ENCODE results near the gene SNED1. TPM values are rescaled to one million over a fixed set of nuclear protein-coding genes. Genes with fewer than 3 reads are reported as not detected.

SNED1 gene
- total RNA-seq, 2 donors from 2014 or later, result 9.4 to 10.1 TPM

DNA sequence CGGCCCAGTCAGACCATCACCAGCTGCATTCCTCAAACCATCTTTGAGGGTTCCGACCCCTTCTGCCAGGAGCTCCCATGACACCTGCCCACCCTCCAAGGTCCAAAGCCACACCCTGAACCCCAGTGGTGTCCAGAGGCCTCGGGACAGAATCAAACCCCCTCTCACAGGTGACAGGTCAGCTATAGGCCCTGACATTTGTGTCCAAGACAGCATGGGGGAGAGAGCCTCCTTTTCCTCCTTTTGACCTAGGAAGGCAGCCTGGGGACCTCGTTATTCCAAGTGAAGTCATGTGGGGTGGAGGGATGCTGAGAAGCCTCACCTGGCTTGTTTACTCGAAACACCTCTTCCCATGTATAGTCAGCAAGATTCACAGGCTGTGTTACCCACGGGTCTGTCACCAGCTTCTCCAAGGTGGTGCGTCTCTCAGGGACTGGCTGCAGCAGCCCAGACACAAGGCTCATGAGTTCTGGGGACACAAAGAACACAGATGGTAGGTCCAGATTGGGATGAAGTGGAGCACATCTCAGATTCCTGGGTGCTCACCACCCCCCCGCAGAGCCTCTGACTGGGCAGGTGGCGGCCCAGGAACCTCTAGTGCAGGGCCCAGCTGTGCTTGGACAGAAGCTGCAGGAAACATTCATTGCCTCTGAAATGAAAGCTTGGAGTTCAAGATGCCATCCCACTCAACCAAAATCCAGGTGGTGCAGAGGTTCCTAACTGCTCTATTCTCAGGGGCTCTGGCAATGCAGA, 108.8 kb downstream of the SNED1 start:
- intact Hi-C loops (cut with DNase I, micrococcal nuclease), result no loop called here
- no peak for ATAC-seq
- no peak for DNase-seq

GRCh38 chr2:241108271-241109209, 110.1 kb downstream of the SNED1 start:
- intact Hi-C loops (cut with DNase I, micrococcal nuclease), result no loop called here
- ATAC-seq (no peak), DNase-seq (no peak)

DNA sequence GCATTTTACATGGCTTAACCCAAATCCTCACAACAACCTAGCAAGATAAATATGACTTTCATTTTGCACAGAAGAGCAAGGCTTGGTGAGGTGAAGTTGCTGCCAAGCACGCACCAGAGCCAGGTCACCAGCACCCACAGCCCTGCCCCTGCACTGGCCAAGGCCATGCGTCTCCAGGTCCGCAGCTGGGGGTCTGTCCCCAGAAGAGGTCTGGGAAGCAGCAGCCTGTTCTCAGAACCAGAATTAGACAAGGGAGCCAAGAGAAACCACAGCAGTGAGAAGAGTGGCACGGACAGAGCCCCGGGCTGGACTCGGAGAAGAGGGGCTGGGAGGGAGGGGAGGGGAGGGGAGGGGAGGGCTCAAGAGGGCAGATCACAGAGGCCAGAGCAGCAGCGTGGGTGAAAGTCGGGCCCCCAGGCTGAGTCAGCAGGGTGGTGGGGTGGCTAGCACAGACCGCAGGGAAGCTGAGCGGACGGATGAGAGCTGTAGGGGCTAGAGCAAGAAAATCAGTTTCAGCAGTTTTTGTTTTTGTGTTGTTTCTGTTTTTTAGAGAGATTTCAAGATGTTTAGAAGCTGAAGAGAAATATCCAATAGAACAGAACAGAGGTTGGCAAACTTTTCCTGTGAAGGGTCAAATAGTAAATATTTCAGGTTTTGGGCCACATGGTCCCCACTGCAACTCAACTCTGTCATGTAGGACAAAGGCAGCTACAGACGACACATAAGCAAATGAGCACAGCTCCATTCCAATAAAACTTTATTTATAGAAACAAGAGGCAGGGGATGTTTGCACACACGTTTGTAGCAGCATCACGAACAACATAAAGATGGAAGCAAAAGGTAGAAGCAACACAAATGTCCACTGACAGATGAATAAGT, 111.0 kb downstream of the SNED1 start:
- intact Hi-C loops (cut with DNase I, micrococcal nuclease), result no loop called here
- DNase-seq (no peak), ATAC-seq (no peak)

DNA sequence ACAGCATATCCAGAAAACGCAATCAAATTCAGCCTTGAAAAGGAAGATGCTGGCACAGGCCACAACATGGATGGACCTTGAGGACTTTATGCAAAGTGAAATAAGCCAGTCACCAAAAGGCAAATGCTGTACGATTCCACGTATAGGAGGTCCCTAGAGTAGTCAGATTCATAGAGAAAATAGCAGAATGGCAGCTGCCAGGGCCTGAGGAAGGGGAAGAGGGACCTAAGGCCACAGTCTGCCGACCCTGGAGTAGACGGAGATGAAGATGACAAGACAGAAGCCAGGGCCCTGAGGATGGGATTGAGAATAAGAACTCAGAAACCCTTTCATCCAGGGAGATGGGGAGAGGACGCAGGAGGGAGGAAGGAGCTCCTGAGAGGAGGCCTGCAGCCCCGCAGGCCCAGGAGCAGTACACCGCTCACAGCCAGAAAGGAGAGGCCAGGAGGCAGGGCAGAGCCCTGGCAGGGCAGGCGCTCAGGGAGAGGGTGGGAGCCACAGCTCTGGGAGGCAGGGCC, 111.7 kb downstream of the SNED1 start:
- DNase-seq (no peak), ATAC-seq (no peak)
- intact Hi-C loops (cut with DNase I, micrococcal nuclease), result no loop called here

GRCh38 chr2:241110607-241111439, 112.4 kb downstream of the SNED1 start:
- ATAC-seq, result peak; percentile 20
- intact Hi-C loops (cut with DNase I, micrococcal nuclease), result no loop called here
- no peak for DNase-seq

DNA sequence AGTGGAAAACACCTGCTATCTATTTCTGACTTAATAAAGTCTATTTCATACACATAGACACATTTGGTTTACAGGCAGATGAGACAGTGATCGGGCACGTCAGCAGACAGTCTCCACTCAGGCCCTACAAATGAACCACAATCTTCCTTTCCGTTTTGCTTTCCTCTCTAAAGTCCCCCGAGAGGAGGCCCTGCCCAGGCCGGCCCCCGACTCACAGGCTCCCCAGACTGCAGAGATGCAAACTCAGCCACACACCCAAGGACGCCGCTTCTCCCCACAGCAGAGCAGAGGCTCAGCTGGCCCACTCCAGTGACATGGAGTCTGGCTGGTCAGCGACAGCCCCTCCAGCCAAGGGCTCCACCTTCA, 113.0 kb downstream of the SNED1 start:
- no peak for ATAC-seq
- intact Hi-C loops (cut with DNase I, micrococcal nuclease), result no loop called here

DNA sequence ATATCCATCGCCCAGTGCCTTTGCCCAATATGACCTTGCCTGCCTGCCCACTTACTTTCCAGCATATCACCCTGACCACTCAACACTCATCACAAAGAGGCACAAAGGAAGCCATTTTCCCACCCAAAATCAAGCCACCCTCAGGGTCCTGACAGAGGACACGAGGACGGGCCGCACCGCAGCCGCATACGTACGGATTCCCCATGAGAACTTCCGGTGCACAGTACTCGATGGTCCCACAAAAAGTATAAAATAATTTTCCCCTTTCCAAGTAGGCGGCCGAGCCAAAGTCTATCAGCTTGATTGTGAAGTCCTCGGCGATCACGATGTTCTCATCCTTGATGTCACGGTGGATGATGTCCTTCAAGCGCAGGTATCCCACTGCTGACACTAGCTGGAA, 113.6 kb downstream of the SNED1 start:
- ATAC-seq (no peak), DNase-seq (no peak)
- intact Hi-C loops (cut with DNase I, micrococcal nuclease), result no loop called here

More for the DNA sequence above, 113.0 kb downstream of the SNED1 start:
- no peak for DNase-seq

- intact Hi-C loops (cut with DNase I, micrococcal nuclease), result no loop called here
- ATAC-seq, result no peak
- no peak for DNase-seq
These were observed 114.2 kb downstream of the SNED1 start for GRCh38 chr2:241112592-241112991.

GRCh38 chr2:241114836-241115235, 116.4 kb downstream of the SNED1 start:
- intact Hi-C loops (cut with DNase I, micrococcal nuclease), result no loop called here
- DNase-seq, result no peak
- no peak for ATAC-seq

DNA sequence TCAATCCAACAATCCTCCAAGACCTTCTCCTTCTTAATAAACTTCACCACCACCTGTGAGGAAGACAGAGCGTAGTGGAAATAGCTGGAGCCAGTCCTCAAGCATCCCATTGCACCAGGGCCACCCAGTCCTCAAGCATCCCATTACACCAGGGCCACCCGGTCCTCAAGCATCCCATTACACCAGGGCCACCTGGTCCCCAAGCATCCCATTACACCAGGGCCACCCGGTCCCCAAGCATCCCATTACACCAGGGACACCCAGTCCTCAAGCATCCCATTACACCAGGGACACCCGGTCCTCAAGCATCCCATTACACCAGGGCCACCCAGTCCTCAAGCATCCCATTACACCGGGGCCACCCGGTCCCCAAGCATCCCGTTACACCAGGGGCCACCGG, 116.9 kb downstream of the SNED1 start:
- ATAC-seq (no peak), DNase-seq (no peak)
- intact Hi-C loops (cut with DNase I, micrococcal nuclease), result no loop called here

GRCh38 chr2:241116606-241117560, 118.5 kb downstream of the SNED1 start:
- intact Hi-C loops (cut with DNase I, micrococcal nuclease), result no loop called here
- DNase-seq, result no peak
- ATAC-seq, result no peak

GRCh38 chr2:241118737-241119505, 120.5 kb downstream of the SNED1 start:
- intact Hi-C loops (cut with DNase I, micrococcal nuclease), result no loop called here
- ATAC-seq, result no peak
- no peak for DNase-seq

GRCh38 chr2:241120440-241120839, 122.0 kb downstream of the SNED1 start:
- no peak for DNase-seq
- intact Hi-C loops (cut with DNase I, micrococcal nuclease), result no loop called here
- no peak for ATAC-seq

DNA sequence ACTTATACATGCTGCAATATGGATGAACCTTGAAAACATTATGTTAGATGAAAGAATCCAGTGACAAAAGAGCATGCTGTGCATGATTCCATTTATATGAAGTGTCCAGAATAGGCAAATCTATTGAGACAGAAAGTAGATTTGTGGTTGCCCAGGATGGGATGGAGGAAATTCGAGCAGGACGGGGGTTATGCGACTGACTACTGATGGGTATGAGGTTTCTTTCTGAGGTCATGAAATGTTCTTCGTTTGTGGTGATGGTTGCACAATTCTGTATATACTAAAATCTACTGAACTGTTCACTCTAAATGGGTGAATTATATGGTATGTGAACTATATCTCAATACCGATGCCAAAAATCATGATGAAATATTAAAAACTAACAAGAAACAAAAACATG, 122.6 kb downstream of the SNED1 start:
- intact Hi-C loops (cut with DNase I, micrococcal nuclease), result no loop called here
- ATAC-seq (no peak), DNase-seq (no peak)

DNA sequence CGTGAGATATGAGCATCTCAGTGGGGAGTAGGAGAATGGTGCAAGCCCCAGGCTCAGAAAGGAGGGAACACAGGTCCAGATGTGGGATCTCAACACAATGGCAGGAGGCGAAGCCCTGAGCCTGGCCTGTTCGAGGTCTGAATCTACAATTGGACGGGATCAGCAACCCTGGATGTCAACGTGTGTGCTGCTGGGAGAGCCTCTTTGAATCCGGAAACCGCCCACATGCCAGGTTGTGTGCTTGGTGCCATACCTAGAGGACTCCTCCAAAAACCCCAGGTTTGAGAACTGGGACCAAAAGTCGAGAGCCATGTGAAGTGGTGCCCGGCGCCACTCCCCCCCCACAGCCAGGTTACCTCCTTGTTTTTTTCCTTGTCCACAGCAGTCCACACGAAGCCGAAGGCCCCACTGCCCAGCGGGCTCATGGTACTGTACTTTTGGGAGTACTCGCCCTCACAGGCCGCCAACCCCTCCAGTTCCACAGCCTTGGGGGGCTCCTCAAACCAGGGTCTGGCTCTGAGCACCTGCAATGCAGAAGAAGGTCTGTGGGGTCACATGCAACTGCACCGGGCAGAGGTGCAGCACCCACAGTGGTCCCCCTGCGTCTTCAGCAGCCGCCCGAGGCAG, 124.1 kb downstream of the SNED1 start:
- ATAC-seq (no peak), DNase-seq (no peak)
- intact Hi-C loops (cut with DNase I, micrococcal nuclease), result no loop called here
